Neural progenitor cell (in vitro differentiated cells): Measurements from ENCODE around the gene CDH13.

Experiments
- CTCF ChIP-seq: fragments of 200-600 bp; sonication (generic); IDR thresholded peaks from 2 replicates; pipeline ENCODE4 v1.5.1; 2017; ENCODE audit warnings: antibody characterized with exemption, mild to moderate bottlenecking
- EZH2phosphoT487 ChIP-seq: fragments of 200-600 bp; sonication (generic); IDR thresholded peaks from 2 replicates; pipeline ENCODE4 v1.6.1; 2017; ENCODE audit warnings: antibody characterized with exemption

- no peak for TF ChIP-seq CTCF
- TF ChIP-seq EZH2phosphoT487: no peak
Measured at GRCh38 chr16:82810077-82810476, 183.3 kb downstream of the CDH13 start.
